Stimulated activated CD8-positive, alpha-beta memory T cell treated with anti-CD3 and anti-CD28 coated beads, Interleukin-4, amount 100 ng/mL, for 48 hours (primary cell): Measurements from ENCODE around the gene PXYLP1.
"Not testable (repeated sequence)": the region's sequence is repeated elsewhere in the genome, so short reads cannot be mapped to it uniquely, and the experiment has no call there.

Source experiments
- DNase-seq: peaks from one replicate; pipeline ENCODE4 v3.0.0-alpha.2; 2020

Gene PXYLP1, protein sequence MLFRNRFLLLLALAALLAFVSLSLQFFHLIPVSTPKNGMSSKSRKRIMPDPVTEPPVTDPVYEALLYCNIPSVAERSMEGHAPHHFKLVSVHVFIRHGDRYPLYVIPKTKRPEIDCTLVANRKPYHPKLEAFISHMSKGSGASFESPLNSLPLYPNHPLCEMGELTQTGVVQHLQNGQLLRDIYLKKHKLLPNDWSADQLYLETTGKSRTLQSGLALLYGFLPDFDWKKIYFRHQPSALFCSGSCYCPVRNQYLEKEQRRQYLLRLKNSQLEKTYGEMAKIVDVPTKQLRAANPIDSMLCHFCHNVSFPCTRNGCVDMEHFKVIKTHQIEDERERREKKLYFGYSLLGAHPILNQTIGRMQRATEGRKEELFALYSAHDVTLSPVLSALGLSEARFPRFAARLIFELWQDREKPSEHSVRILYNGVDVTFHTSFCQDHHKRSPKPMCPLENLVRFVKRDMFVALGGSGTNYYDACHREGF

DNA sequence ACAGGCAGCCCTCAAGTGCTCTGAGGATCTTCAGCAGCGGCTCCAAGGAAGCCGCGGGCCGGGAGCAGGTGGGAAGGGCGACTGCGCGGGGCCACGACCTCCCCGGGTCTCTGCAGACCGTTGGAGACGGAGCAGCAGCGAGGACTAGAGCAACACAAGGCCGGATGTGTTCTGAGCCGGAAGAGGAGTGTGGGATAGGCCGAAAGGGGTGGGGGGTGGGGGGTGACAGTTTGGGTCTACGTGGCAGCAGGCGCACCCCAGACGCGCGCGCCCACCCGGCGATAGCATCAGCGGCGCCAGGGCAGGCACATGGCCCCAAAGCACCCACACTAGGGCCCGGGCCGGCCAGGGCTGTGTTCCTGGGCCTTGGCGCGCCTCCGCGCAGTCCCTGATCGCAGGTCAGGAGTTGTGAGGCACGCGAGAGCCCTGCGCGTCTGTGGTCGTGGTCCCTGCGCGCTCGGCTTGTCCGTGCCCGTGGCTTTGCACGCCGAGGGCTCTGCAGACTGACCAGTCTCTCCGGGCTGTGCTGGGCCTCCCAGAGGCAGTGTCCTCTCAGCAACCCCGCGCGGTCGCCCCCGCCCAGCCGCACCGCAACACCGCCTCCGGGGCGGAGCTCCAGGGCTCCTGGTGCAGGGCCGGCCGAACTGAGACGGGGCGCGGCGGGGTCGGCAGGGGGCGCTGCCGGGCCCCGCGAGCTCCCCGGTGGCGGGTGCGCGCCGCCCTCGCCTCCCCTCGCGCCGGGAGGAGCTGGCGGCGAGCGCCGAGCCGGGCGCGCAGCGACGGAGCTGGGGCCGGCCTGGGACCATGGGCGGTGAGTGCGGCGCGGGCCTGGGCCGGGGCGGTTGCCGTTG lies at the start of gene PXYLP1:
PXYLP1 (plus strand) TSS at position 725 of the 851 bp plus-strand sequence. CDS start 28,351 bp downstream, outside the sequence.
- peak; percentile 94 for DNase-seq

DNA sequence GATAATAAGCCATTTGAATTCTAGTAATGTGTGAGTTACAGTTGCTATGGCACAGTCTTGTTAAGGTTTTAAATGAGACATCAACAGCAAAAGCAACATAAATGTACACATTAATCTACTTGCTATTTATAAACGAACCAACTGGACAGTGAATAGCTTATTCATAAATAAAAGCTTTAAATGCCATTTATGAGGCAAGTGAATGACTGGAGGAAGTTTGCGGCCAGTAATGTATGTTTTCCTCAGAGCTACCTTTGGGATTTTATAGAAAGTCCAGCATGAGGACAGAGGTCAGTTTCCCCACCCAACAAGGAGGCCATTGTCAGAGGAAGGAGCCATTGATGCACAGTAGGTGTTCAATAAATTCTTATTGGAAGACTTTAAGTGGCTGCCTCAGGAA lies 48.0 kb upstream of the PXYLP1 start:
- no peak for DNase-seq

DNA sequence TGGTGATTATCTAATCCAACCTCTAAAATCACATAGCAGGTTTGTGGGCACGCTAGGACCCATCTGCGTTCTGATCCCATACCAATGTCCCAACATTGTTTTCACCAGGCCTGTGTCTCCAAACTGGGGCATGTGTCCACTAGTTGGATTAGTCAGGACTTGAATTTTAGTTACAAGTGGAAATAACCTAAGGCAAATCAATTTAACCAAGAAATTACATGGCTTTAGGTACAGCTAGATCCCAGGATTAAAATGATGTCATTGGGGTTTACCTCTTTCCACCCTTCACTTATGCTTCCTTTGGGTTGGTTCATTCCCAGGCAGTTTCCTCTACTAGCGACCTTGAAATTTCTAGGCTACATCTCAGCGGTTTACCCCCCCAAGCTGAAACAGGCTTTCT lies 47.2 kb upstream of the PXYLP1 start:
- no peak for DNase-seq

DNA sequence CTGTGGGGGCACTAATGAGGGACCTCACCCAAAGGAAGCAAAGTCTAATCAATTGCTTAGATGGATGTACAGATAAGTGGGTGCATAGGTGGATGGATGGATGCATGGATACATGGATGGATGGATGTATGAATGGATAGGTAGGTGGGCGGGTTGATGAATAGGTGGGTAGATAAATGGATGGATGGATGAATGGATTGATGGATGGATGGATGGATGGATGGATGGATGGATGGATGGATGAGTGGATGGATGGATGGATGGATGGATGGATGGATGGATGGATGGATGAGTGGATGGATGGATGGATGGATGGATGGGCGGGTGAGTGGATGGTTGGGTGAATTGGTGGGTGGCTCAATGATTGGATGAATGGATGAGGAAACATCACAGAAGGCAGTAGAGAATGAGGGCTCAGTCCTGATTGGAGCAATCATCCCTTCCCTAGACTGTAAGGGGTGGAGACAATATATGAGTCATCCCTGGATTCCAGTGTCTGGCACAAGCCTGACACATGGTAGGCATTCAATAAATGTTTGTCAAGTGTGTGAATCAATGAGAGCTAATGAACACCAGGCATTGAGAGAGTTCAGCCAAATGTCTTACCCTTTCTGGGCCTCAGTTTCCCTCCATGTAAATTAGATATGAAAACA lies 40.4 kb upstream of the PXYLP1 start:
- no peak for DNase-seq

DNA sequence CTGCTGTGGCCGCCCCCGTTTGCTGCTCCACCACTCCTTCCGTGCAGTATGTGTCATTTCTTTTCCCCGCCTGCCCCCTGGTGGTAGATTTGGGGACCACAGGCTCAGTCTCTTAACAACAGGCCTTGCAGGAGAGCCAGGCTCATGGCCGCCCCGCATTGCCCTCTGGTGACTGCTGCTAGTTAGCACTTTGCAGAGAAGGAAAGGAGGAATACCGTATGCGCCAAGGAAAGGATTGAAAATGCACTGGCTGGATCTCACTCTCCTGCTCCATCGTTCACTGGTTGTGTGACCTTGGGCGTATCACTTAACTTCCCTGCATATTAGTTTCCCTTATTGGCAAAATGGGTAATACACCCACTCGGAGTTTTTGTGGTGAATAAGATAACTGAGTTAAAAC lies 39.3 kb upstream of the PXYLP1 start:
- DNase-seq: peak; percentile 100

DNA sequence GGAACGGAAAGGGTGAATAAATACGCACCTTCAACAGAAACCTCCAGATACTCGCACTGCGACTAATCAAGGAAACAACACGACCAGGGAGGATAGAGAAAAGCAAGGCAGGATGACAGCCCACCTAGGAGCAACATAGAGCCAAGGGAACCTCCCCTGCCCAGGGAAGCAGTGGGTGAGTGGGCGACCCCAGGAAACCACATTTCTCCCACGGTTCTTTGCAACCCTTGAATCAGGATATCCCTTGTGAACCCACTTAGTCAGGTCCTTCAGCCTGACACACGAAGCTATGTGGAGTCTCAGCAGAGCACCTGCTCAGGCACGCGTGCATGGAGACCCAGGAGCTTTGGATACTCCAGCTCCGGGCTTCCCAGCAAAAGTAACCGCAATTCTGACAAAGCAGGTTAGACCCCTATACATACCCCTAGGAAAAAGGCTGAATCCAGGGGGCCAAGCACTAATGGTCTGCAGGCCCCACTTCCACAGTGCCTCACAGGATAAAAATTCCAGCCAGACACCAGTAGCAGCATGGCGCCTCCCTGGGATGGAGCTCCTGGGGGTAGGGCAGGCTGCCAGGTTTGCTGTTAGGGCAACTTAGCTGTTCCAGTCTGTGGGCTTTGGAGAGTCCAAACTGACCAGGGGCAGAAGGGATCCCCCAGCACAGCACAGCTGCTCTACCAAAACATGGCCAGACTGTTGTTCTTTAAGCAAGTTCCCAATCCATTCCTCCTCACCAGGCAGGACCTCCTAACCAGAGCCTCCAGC lies 38.4 kb upstream of the PXYLP1 start:
- no peak for DNase-seq

DNA sequence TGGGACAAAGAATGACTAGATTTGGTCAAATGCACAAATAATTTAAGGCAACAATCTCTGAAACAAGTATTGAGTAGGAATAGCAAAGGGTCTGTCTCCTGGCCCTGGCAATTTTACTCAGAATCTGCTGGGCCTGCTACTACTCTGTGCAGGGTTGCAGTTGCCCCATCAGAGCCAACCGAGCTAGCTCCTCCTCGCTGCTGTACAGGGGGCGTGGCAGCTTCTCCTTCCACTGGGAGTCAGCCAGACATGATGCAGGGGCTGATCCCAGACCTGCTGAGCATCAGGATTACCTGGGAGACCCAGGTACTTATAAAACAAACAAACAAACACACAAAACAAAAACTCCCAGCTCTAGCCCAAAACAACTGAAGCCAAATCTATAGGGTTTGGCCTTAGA lies 30.5 kb upstream of the PXYLP1 start:
- DNase-seq: no peak

DNA sequence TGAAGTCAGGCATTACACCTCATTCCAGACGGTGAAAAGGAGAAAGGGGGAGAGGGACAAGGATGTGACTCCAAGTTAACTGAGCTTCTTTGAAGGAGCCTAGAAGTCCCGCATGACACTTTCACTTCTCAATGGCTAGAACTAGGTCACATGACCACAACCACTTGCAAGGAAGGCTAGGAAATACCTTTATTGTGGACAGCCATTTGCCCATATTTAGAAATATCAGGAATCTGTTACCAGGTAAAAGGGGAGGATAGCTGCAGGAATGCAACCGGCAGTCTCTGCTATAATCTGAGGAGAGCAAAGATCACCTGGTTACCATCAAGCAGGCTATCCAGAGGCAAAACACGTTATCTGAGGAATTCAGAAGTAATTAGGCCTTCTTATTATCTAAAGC lies 28.9 kb upstream of the PXYLP1 start:
- no peak for DNase-seq

DNA sequence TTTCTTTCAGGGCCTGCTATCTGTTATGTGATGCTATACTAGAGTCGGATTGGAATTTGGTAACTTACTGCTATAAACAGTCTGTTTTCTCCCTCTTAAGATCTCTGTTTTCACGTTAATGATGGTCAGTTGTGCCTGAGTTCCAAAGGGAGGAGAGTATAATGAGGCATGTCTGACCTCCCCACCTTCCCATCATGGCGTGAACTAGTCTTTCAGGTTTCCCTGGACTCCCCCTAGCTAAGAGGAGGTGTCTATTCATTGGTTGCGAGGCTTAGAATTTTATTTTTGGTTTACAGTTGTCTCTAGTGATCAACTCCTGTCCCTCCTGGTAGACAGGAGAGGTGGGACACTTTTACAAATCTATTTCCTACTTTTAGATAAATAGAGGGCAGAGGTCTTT lies 27.8 kb upstream of the PXYLP1 start:
- no peak for DNase-seq

DNA sequence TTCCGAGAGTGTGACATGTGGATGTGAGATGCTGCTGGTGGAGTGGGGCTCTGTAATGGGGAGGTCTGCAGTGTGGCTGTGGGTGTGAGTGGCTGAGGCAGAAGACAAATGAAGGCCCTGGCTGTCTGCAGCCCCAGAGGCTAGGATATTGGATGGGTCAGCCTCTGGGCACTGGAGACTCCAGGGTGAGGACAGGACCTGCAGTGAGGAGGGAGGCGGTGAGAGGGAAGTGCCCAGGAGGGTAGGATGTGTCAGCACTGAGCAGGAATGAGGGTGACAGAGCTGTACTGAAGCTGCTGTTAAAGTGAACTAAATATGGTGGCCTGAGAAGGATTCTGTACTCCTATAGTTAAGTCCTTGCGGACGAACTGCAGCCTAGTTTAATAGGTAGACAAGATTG lies 27.3 kb upstream of the PXYLP1 start:
- DNase-seq: no peak

DNA sequence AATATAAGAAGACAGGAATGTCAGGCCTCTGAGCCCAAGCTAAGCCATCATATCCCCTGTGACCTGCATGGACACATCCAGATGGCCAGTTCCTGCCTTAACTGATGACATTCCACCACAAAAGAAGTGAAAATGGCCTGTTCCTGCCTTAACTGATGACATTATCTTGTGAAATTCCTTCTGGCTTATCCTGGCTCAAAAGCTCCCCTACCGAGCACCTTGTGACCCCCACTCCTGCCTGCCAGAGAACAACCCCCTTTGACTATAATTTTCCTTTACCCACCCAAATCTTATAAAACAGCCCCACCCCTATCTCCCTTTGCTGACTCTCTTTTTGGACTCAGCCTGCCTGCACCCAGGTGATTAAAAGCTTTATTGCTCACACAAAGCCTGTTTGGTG lies 20.3 kb upstream of the PXYLP1 start:
- DNase-seq: not testable (repeated sequence)

DNA sequence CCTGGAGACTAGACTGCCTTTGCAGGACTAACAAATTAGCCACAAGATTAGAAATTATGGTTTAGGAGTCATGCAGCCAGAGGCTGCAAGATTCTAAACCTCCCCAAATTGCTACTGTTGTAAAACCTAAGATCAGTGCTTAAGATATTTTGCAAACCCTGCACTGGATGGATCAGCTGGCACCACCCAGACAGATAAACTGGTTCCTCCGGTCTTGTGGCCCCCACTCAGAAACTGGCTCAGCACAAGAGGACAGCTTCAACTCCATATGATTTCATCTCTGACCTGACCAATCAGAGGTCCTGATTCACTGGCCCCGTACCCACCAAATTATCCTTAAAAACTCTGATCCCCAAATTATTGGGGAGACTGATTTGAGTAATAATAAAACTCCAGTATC lies 19.5 kb upstream of the PXYLP1 start:
- no peak for DNase-seq

DNA sequence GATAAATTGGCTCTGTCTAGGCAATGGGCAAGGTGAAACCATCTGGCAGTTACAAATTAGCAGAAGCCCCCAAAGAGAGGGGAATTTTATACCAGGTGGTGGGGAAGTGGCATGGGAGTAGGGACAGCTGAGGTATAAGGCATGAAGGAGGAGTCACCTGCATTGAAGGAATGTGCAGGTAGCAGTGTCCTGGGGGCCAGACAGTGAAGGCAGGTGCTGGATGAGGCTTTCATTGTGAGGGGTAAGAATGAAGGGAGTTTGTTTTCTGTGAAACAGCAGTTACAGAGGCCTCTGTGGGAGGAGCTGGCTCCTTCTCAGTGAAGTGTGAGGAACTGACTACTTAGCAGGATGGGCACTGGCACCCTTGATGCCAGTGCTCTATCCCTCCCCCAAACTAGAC lies 19.1 kb upstream of the PXYLP1 start:
- no peak for DNase-seq

DNA sequence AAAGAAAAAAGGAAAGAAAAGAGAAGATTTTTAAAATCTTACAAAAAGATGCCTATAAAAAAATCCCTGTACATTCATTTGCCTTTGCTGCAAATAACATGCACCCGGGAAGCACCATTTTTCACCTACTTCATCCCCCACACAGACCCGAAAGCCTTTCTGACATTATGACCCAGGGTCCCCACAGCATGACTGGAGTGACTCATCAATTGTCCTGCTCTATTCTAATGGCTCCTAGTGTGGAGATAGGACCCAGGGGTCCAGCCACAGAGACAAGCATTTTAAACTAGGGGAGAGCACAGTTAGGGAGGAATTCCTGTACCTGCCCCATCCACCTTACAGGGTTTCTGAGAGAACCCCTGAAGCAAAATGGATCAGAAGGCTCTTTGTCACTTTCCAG lies 14.7 kb upstream of the PXYLP1 start:
- DNase-seq: no peak

DNA sequence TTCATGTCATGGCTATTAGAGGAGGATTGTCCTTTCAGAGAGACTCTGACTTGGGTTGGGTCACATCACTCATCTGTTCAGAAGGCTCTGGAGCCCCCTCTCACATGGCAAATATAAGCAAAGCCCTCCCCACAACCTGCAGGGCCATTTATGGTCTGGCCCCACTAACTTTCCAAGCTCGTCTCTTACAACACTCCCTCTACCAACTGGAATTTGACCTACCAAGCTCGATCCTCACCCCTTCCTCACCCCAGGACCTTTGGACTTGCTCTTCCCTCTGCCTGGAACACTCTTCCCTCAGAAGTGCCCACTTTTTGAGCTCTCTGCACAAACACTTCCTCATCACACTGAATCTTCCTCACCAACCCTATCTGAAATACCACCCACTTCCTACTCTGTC lies 14.2 kb upstream of the PXYLP1 start:
- DNase-seq: no peak

DNA sequence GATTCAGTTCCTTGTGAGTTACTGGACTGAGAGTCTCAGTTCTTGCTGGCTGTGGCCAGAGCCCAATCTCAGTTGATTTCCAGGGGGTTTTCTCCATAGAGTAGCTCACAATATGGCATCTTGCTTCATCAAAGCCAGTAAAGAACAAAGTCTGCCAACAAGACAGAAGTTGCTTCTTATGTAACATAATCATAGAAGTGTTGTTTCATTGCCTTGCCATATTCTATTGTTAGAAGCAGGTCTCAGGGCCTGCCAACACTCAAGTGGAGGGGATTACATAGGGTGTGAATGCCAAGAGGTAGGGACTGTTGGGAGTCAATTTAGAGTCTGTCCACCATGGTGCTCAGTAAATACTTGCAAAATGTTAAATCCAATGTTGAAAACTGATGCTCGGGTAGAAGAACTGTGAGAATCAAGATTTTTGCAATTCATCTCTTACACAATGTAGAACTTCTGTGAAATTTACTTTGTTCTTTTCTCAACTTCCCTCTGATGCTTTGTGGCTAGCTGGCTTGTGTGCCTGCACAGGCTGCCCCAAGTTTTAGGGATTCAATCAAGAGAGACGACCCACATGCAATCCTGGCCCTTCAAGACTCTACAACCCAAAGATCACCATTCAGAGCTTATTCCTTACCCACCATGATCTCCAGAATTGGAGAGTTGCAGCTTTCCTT lies 13.3 kb upstream of the PXYLP1 start:
- no peak for DNase-seq

DNA sequence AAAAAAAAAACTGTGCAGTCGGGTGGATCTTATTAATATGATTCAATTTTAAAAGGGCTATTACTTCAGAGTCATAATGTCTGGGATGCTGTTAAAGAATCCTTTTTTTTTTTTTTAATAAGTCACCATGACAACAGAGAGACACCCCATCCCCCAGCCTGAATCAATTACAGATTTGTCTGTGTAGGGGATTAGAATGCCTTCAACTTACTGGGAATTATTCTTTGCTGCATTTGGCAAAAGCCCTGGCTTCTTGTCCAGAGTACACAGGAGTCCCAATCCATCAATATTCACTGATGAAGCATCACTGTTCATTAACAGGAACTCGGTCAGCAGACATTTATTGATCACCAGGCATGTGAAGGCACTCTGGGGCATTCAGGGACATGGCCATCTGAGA lies 12.7 kb upstream of the PXYLP1 start:
- DNase-seq: no peak

DNA sequence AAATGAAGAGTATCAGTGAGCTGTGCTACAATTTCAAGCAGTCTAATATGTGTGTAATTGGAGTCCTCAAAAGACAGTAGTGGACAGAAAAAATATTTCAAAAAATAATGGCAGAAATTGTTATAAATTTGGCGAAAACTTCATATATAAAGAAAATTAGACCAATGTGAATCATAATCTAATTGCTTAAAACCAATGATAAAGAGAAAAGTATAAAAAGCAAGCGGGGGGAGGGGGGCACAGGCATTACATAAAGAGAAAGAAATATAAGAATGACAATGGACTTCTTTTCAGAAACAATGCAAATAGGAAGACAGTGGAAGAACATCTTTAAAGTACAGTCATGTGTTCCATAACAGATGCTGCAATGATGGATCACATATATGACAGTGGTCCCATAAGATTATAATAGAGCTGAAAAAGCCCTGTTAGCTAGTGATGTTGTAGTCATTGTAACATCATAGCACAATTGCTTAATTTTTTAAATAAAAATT lies 7.9 kb upstream of the PXYLP1 start:
- DNase-seq: no peak

DNA sequence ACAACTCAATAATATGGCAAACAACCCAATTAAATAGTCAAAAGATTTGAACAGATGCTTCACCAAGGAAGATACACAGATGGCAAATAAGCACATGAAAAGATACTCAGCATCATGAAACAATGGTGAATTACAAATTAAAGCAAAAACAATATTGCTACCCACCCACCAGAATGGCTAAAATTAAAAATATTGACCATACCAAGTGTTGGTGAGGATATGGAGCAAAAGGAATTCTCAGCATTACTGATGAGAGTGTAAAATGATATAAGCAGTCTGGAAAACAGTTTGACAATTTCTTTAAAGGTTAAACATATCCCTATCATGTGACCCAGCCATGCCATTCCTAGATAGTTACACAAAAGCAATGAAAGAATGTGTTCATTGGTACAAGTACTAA lies 5.7 kb upstream of the PXYLP1 start:
- no peak for DNase-seq

DNA sequence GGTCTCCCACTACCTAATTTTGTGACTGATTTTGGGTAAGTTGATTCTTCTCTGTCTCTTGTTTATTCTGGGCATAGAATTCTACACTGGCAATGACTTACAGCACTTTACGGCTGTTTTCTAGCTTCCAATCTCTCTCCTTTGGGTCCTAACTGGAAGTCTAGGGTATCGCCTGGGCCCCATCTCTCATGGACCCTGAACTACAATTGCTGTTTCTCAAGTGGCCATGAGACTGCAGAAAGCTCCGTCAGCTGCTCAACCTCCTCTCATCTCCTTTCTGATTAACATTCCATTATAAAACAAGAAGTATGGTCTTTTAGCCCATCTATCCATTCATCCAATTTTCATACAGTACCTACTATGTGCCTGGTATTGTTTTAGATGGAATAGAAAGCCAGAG lies 4.4 kb upstream of the PXYLP1 start:
- DNase-seq: no peak

DNA sequence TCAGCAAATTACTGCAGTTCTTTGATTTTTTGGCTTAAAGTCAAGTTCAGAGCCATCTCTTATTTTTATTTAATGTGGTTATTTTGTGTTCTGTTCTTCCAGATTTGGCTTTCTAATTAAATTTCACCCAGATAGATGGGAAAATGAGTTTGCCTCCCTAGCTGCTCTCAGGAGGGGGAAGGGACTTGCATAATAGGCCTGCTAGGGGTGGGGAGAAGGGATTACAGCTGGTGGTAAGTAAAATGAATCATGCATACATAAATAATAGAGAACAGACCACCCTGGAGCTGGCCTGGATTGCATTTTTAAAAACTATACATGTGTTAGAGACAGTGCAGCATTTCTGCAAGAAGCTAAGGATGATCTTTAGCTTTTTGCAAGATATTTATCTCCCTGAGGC lies 3.9 kb upstream of the PXYLP1 start:
- DNase-seq: no peak

DNA sequence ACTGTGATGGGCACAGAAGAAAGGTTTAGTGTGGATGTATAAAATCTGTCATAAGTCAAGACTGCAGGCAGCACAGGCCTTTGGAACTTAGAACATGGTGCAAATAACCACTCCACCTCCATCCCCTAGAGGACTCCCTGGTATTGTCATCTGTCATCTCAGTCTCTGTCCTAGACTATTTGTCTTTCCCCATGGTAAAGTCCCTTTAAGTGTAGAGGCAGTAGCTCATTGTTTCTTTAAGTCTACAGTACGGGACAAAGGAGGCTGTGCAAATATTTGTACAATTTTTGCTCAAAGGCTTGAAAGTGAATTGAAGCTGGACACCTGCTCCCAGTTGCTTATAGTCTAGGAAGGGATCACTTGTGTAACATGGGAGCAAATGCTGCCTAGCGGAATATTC lies 3.2 kb upstream of the PXYLP1 start:
- no peak for DNase-seq
